IPS-20b (cell line): Measurements from ENCODE around the gene NFATC2IP.
"Not testable (repeated sequence)": the region's sequence is repeated elsewhere in the genome, so short reads cannot be mapped to it uniquely, and the experiment has no call there.

Source experiments
- H3K27ac ChIP-seq: one replicate; pipeline ENCODE4 v1.5.1; 2013; ENCODE audit warnings: low read length
- H3K27me3 ChIP-seq: 2 replicates; pipeline ENCODE4 v1.6.1; 2013; ENCODE audit warnings: mild to moderate bottlenecking, low read length, inconsistent platforms; ENCODE audit not compliant: insufficient read depth
- H3K36me3 ChIP-seq: 2 replicates; pipeline ENCODE4 v1.6.1; 2013; ENCODE audit warnings: low read depth, mild to moderate bottlenecking, inconsistent platforms, low read length, moderate library complexity; ENCODE audit not compliant: insufficient read depth
- H3K4me1 ChIP-seq: 2 replicates; pipeline ENCODE4 v1.6.1; 2013; ENCODE audit warnings: mild to moderate bottlenecking, control low read depth, inconsistent platforms, low read length, moderate library complexity; ENCODE audit not compliant: insufficient read depth
- H3K4me3 ChIP-seq: 2 replicates; pipeline ENCODE4 v1.5.1; 2013; ENCODE audit warnings: mild to moderate bottlenecking, low read length, inconsistent platforms
- H3K9ac ChIP-seq: 2 replicates; pipeline ENCODE4 v1.6.1; 2013; ENCODE audit warnings: low read depth, mild to moderate bottlenecking, inconsistent platforms, low read length, moderate library complexity
- H3K9me3 ChIP-seq: 2 replicates; pipeline ENCODE4 v1.6.1; 2013; ENCODE audit warnings: mild to moderate bottlenecking, low read depth, low read length, inconsistent platforms; ENCODE audit not compliant: insufficient read depth

NFATC2IP gene

GRCh38 chr16:28977703-28978662, 27.2 kb downstream of the NFATC2IP start:
- no peaks in the 10 kb centered on the region for H3K27me3 ChIP-seq
- H3K9me3 ChIP-seq, result no peaks in the 10 kb centered on the region
- no peaks in the 10 kb centered on the region for H3K4me1 ChIP-seq
- peaks cover 23% of the 10 kb centered on the region for H3K36me3 ChIP-seq
- H3K4me3 ChIP-seq, result no peak overlapping the region
- H3K27ac ChIP-seq, result no peak overlapping the region
- H3K9ac ChIP-seq, result no peak overlapping the region

- H3K4me1 ChIP-seq, H3K9me3 ChIP-seq, H3K27ac ChIP-seq, H3K27me3 ChIP-seq, H3K9ac ChIP-seq, H3K4me3 ChIP-seq: not testable (repeated sequence)
- peaks cover 28% of the 10 kb centered on the region for H3K36me3 ChIP-seq
These were observed 29.6 kb downstream of the NFATC2IP start for GRCh38 chr16:28980330-28980729.

- H3K9me3 ChIP-seq, result no peaks in the 10 kb centered on the region
- H3K4me3 ChIP-seq, result no peak overlapping the region
- H3K9ac ChIP-seq, result no peak overlapping the region
- H3K27me3 ChIP-seq, result no peaks in the 10 kb centered on the region
- H3K27ac ChIP-seq, result no peak overlapping the region
- no peaks in the 10 kb centered on the region for H3K4me1 ChIP-seq
- peaks cover 28% of the 10 kb centered on the region for H3K36me3 ChIP-seq
These were observed 30.2 kb downstream of the NFATC2IP start for GRCh38 chr16:28980929-28981328.

GRCh38 chr16:28981517-28981916, 30.8 kb downstream of the NFATC2IP start:
- Histone ChIP-seq H3K36me3 (peaks cover 28% of the 10 kb centered on the region), H3K4me1 (no peaks in the 10 kb centered on the region), H3K9ac (no peak overlapping the region), H3K9me3 (no peaks in the 10 kb centered on the region), H3K27me3 (no peaks in the 10 kb centered on the region), H3K4me3 (no peak overlapping the region), H3K27ac (no peak overlapping the region)

- Histone ChIP-seq H3K27me3 (no peaks in the 10 kb centered on the region), H3K36me3 (peaks cover 28% of the 10 kb centered on the region), H3K9me3 (no peaks in the 10 kb centered on the region), H3K27ac (no peak overlapping the region), H3K4me3 (no peak overlapping the region), H3K9ac (no peak overlapping the region), H3K4me1 (no peaks in the 10 kb centered on the region)
These were observed 31.7 kb downstream of the NFATC2IP start for GRCh38 chr16:28982418-28982817.

- no peaks in the 10 kb centered on the region for H3K4me1 ChIP-seq
- no peak overlapping the region for H3K9ac ChIP-seq
- H3K27ac ChIP-seq, result no peak overlapping the region
- H3K27me3 ChIP-seq, result no peaks in the 10 kb centered on the region
- no peak overlapping the region for H3K4me3 ChIP-seq
- no peaks in the 10 kb centered on the region for H3K9me3 ChIP-seq
- H3K36me3 ChIP-seq, result peaks cover 28% of the 10 kb centered on the region
These were observed 32.2 kb downstream of the NFATC2IP start for GRCh38 chr16:28982949-28983348.

GRCh38 chr16:28983644-28984043, 32.9 kb downstream of the NFATC2IP start:
- no peaks in the 10 kb centered on the region for H3K9me3 ChIP-seq
- no peaks in the 10 kb centered on the region for H3K4me1 ChIP-seq
- H3K9ac ChIP-seq, result no peak overlapping the region
- H3K27ac ChIP-seq, result no peak overlapping the region
- H3K4me3 ChIP-seq, result no peak overlapping the region
- no peaks in the 10 kb centered on the region for H3K27me3 ChIP-seq
- peaks cover 28% of the 10 kb centered on the region for H3K36me3 ChIP-seq

GRCh38 chr16:28984091-28984490, 33.4 kb downstream of the NFATC2IP start:
- H3K27ac ChIP-seq, result no peak overlapping the region
- H3K4me3 ChIP-seq, result no peak overlapping the region
- H3K9ac ChIP-seq, result no peak overlapping the region
- no peaks in the 10 kb centered on the region for H3K27me3 ChIP-seq
- no peaks in the 10 kb centered on the region for H3K9me3 ChIP-seq
- H3K4me1 ChIP-seq, result no peaks in the 10 kb centered on the region
- H3K36me3 ChIP-seq, result peaks cover 28% of the 10 kb centered on the region

- Histone ChIP-seq H3K27ac (no peak within 1 kb of the TSS), H3K36me3 (peaks cover 24% of the 10 kb centered on the region; the same call in 1 of the 2 replicates), H3K27me3 (no peaks in the 10 kb centered on the region), H3K4me1 (no peaks in the 10 kb centered on the region), H3K4me3 (no peak within 1 kb of the TSS), H3K9ac (no peak within 1 kb of the TSS), H3K9me3 (no peaks in the 10 kb centered on the region)
These were observed 33.9 kb downstream of the NFATC2IP start, which contains the start of gene LAT for GRCh38 chr16:28984619-28985135. Gene LAT (plus strand): TSS chr16:28985052. CDS start chr16:28985418, 366 bp downstream.

- H3K4me3 ChIP-seq, result no peak overlapping the region
- H3K9me3 ChIP-seq, result no peaks in the 10 kb centered on the region
- H3K36me3 ChIP-seq, result peaks cover 24% of the 10 kb centered on the region; the same call in 1 of the 2 replicates
- H3K27me3 ChIP-seq, result no peaks in the 10 kb centered on the region
- H3K27ac ChIP-seq, result no peak overlapping the region
- H3K9ac ChIP-seq, result no peak overlapping the region
- no peaks in the 10 kb centered on the region for H3K4me1 ChIP-seq
These were observed 34.7 kb downstream of the NFATC2IP start for GRCh38 chr16:28985211-28986041.

- no peaks in the 10 kb centered on the region for H3K27me3 ChIP-seq
- H3K4me1 ChIP-seq, result no peaks in the 10 kb centered on the region
- H3K9me3 ChIP-seq, result no peaks in the 10 kb centered on the region
- no peak overlapping the region for H3K9ac ChIP-seq
- H3K4me3 ChIP-seq, result no peak overlapping the region
- no peak overlapping the region for H3K27ac ChIP-seq
- peaks cover 20% of the 10 kb centered on the region; the same call in 1 of the 2 replicates for H3K36me3 ChIP-seq
These were observed 35.3 kb downstream of the NFATC2IP start for GRCh38 chr16:28986046-28986445.
